GM18873 (cell line): ENCODE results near the gene MAN2A1.
A peak's percentile ranks its signal among the peaks of the same experiment; 100 is the strongest.

Experiments
- ATAC-seq: cut with Tn5 transposase; IDR thresholded peaks from one replicate; pipeline ENCODE4 v1.9.1; 2021; ENCODE audit warnings: mild to moderate bottlenecking, moderate library complexity, moderate number of reproducible peaks; ENCODE audit not compliant: unreplicated experiment, low FRiP score

The MAN2A1 gene

DNA sequence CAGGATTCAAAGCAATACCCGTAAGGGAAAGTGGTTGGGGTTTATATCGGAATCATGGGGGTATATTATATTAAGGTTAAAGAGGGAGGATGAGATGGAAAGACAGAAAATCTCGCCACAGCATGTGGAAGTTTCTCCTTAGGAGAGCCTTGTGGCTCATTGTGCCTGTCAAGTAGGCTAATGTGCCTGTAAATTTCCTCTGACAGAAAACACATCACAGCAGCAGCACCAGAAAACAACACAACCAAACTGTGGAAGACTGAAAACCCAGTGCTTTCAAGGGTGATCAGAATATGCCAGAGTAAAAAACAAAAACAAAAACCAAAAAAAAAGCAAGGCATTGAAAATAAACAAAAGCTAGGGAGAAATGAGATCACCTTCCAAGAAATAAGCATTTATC lies 11.3 kb upstream of the MAN2A1 start:
- ATAC-seq, result no peak

- ATAC-seq, result no peak
These were observed 8.0 kb upstream of the MAN2A1 start for GRCh38 chr5:109681763-109682162.

DNA sequence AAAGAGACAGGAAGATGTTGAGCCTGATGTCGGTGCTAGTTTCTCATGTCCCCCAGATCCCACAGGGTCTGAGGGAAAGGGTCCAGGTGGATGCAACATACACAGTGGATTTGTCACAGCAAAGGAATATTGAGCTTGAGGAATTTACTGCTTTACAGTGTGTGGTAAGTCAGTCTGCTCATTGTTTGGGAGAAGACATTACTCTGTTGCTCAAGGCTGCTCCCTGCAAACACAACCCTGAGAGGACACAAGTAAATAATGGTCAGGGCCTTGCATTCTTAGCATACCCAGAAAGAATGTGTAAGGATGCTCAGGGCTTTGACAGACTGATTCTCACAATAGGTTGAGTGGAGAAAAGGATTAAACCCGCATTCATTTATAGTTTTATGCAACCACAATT lies 7.3 kb upstream of the MAN2A1 start:
- ATAC-seq, result no peak

- no peak for ATAC-seq
These were observed 3.8 kb upstream of the MAN2A1 start for GRCh38 chr5:109685916-109686315.

DNA sequence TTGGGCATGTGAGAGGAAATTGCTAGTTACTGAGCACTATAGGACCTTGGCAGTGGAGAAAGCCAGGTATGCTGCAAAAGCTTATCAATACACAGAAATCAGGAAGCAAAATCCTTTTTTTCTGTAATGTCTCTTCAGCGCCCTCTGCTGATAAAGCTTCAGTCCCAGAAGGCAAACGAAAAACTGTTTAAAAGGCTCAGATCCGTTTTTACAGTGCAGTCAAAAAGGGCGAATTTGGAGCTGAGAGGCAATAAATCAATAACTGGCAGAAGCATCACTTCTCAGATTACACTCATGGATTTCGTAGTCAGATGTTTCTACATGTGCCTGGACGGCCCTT lies 1.1 kb upstream of the MAN2A1 start:
- ATAC-seq, result no peak

DNA sequence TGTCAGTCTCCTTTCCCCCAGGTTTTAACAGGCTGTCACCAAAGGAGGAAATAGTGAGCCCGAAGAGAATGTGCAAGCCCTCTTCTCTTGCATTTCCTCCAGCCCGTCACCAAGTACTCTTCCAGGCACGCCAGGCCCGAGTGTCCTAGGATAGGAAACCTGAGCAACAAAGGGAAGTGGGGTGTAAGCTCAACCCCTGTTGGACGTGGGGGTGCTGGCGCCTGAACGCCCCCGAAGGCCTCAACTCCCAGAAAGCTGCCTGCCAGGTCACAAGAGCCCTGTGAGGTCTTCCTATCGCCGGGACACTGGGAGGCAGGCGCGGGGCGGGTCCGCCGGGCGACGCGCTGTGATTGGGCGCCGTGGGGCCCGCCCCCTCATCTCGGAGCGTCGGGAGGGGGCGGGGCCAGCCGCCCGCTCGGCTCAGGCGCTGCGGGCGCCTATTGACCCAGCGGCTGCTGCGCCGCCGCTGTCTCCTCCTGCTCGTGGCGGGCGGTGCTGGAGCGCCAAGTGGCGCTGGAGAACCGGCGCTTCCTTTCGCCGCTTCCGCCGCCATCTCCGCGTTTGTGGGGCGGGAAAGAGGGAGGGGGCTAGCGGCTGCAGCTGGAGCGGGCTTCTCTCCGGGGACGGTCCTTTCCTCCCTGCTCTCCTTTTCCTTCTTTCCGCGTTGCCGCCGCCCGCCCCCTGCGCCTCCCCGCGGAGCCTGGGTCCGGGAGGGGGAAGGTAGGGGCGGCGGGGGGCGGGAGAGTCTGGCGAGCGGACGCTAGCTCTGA lies 572 bp upstream of the MAN2A1 start:
- ATAC-seq, result peak; percentile 65

- peak; percentile 5 for ATAC-seq
These were observed 681 bp downstream of the MAN2A1 start for GRCh38 chr5:109690242-109690974.

DNA sequence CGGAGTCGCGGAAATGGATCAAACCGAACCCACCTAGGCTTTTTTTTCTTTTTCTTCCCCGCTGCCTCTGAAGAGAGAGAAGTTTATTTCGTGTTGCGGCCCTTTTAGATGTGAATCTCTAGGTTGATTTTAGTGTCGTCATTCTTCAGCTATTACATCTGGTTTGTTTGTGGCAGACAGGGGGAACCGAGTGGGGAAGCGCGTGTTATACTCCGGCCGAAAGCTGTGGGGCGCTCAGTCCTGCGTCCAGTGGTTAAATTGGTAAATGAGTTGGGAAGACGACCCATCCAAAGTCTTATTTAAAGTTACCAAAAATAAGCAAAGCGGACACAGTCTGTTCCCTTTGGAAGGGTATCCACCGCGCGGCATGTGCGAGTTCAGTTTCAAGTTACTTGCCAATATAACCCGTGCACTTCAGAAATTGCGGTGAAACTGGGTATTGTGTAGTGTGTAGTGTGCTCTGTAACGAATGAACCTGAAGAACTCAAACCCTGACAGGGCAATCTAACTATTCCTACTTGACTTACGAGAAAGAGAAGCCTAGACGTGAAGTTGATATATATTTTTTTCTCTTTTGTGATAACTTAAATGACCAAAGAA lies 1.3 kb downstream of the MAN2A1 start:
- ATAC-seq, result peak; percentile 10

DNA sequence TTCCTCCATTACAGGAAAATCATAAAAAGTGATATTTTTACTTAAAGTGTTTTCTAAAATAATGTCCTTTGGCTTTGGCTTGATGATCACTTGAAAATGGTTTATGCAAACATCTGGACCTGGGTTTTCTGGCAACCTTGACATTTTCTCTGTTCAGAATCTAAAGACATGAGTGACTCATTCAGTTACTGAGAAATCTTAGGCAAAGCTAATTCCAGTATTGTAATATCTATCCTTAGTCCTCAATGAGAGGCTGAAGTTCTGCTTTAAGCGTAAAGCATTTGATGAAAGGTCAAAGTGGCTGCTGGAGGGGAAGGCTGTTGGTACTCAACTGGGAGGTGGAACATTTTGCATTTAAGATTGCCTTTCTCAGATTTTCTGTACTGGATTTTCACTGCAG lies 2.3 kb downstream of the MAN2A1 start:
- no peak for ATAC-seq

DNA sequence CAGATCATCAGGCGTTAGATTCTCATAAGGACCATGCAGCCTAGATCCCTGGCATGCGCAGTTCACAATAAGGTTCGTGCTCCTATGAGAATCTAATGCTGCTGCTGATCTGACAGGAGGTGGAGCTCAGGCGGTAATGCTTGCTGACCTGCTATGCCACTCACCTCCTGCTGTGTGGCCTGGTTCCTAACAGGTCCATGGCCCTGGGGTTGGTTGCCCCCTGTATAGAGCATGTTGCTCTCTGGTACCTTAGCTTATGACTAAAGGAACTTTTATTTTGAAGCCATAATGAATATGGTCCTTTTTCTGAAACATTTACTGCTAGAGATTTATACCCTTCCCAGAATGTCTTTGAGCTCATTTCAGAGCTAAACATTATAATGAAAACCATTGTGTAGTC lies 3.1 kb downstream of the MAN2A1 start:
- no peak for ATAC-seq

- no peak for ATAC-seq
These were observed 4.0 kb downstream of the MAN2A1 start for GRCh38 chr5:109693535-109694400.

GRCh38 chr5:109694451-109694891 lies 4.7 kb downstream of the MAN2A1 start:
- no peak for ATAC-seq

DNA sequence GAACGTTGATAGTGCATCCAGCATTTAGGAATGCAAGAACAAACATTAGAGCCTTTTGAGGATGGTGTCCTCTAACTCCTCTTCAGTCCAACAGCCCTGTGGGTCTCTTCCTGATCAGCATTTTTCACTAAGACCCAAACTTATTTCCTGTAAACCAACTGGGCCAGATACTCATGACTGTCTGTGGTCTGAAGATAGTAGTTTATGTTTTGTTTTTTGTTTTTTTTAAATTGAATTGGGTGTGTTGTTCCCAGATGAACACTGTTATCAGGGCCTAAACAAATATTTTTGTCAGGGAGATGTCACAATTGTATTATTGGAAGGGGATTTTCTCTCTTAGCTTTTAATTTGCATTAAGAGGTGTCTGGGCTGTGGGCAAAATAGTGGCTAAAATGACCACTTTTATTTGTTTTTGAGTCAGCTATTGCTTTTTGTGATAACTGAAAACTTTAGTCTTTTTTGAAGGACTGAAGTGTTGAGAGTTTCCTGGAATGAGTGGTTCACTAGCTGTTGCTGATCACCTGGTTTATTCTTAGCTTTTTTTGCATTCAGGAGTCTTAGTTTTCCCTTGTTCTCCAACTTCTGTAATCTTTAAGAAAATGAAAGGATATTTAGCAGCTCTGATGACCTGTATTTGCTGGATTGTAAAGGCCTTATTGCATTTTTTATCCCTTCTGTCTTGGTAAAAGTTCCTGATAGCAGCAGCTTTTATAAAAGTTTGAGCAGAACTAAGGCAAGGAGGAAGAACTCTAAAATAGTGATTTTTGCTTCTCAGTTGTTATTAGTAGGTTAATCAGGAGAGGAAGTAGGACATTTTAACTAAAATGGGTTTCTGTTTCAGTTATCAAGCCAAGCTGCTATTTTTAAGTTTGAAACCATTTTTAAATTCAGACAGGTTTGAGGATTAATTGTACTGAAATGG lies 5.5 kb downstream of the MAN2A1 start:
- peak; percentile 61 for ATAC-seq

DNA sequence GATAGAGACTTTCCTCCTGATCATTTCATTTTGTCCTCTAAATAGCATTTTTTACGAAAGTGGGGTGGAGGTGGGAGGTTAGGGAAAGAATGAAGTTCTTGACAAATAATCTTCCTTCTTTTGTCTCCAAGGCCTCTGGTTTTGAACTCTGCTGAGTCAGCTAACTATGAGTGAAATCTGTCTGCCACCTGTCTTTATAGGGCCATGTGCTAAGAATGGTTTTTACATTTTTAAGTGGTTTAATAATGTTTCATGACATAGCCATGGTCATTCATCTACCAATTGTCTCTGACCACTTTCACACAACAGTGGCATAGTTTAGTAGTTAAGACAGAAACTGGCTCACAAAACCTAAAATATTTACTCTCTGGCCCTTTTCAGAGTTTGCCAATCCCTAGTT lies 7.6 kb downstream of the MAN2A1 start:
- ATAC-seq, result no peak

GRCh38 chr5:109700516-109701153 lies 10.9 kb downstream of the MAN2A1 start:
- ATAC-seq, result no peak

DNA sequence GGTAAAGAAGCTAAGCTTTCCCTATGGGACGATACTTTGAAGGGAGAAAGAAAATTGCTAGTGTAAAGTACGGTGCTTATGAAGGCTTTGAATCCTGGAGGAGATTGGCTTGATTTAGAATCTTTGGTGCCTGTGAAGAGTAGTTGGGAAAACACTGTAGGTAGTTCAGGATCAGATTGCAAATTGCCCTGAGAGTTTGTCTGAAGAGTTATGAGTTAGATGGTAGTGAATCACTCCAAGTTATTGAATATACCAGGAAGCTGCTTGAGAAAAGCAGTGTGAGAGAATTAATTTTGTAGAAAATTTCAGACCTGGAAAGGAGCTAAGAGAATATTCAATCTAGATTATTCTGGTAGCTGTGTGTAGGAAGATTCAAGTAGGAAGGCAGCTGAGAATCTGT lies 11.5 kb downstream of the MAN2A1 start:
- ATAC-seq, result no peak

GRCh38 chr5:109701792-109702191 lies 12.1 kb downstream of the MAN2A1 start:
- ATAC-seq, result no peak

DNA sequence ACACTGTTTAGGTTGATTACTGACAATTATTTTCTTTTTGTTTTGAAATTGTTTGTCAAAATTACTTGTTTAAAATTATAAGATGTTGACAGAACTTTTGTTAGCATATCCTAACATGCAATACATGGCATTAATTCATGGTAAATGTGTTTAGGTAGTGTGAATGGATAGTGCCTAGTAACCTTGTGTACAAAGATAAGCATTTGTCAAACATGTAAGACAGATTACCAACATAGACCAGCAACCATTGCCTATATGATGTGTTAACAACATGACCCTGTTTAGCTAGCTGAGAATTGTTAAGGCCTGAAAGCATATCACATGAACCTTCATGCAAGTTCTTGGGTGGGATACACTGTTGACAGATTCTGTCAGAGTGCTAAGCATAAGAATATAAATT lies 13.4 kb downstream of the MAN2A1 start:
- no peak for ATAC-seq

DNA sequence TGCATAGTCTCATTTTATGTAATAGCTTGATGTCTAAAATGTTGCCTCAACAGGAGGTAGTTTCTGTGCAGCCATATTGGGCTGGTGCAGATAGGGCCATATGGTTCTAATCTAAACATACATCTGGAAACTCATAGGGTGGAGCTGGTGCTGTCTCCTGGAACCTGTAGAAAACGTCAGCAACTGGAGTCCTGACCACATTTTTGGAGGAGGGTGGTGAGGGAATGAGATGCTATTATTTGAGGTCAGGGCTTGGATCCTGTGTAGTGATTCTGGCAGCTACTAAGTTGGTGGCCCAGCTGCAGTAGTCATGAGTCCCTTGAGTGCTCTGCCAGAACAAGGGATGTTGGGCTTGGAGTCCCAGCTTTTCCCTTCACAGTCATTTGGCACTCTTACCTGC lies 14.1 kb downstream of the MAN2A1 start:
- no peak for ATAC-seq
